NT2/D1 (cell line): ENCODE data around the gene KIF18A.

Experiments used
- DNase-seq: peaks from one replicate; pipeline ENCODE4 v3.0.0-alpha.2; 2011; ENCODE audit warnings: low read depth, low spot score
- H3K27me3 ChIP-seq: 2 replicates; pipeline ENCODE4 v1.6.0; 2011; ENCODE audit warnings: mild to moderate bottlenecking; ENCODE audit not compliant: insufficient read length, insufficient read depth
- H3K36me3 ChIP-seq: 2 replicates; pipeline ENCODE4 v1.6.1; 2011; ENCODE audit warnings: mild to moderate bottlenecking, low read length, mixed read lengths; ENCODE audit not compliant: insufficient read depth, insufficient read length
- H3K4me1 ChIP-seq: 2 replicates; pipeline ENCODE4 v1.5.1; 2011; ENCODE audit not compliant: insufficient read depth, insufficient read length
- H3K4me3 ChIP-seq: 2 replicates; pipeline ENCODE4 v1.5.1; 2011; ENCODE audit warnings: low read depth; ENCODE audit not compliant: insufficient read length
- H3K9ac ChIP-seq: 2 replicates; pipeline ENCODE4 v1.6.0; 2011; ENCODE audit warnings: low read depth; ENCODE audit not compliant: insufficient read length
- H3K9me3 ChIP-seq: 2 replicates; pipeline ENCODE4 v1.5.1; 2011; ENCODE audit warnings: mild to moderate bottlenecking, low read length; ENCODE audit not compliant: insufficient read depth
- SUZ12 ChIP-seq: IDR thresholded peaks from 2 replicates; pipeline ENCODE4 v1.6.1; 2011; ENCODE audit not compliant: insufficient read length, insufficient read depth; ENCODE audit errors: extremely low read depth
- YY1 ChIP-seq: IDR thresholded peaks from 2 replicates; pipeline ENCODE4 v1.6.1; 2011; ENCODE audit not compliant: insufficient read length, insufficient read depth
- ZNF274 ChIP-seq: IDR thresholded peaks from 2 replicates; pipeline ENCODE4 v1.6.1; 2011; ENCODE audit warnings: mild to moderate bottlenecking, low read depth, low read length

KIF18A gene

DNA sequence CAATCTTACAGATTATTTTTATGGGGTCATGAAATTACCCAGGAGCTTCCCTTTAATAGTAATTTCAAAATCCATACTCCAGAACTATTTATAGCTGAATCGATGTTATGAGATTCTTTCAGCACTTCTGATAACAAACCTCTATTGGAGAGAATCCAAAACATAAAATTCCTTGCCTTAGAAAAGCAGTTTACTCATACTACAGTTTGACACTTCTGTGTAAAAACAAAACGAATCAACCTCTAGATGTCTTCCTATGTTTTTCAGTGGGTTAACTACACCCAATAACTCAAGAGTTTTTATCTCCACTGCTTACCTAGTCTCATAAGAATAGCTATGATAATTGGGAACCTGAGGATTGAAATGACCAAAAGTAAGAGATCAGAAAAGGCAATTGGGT is 35.6 kb downstream of the KIF18A start:
- no peak for DNase-seq
- TF ChIP-seq ZNF274 (no peak), YY1 (no peak), SUZ12 (no peak)
- Histone ChIP-seq H3K36me3 (peaks cover 33% of the 10 kb centered on the region), H3K9ac (no peak overlapping the region), H3K4me3 (no peak overlapping the region), H3K9me3 (no peaks in the 10 kb centered on the region), H3K4me1 (no peaks in the 10 kb centered on the region), H3K27me3 (no peaks in the 10 kb centered on the region)

DNA sequence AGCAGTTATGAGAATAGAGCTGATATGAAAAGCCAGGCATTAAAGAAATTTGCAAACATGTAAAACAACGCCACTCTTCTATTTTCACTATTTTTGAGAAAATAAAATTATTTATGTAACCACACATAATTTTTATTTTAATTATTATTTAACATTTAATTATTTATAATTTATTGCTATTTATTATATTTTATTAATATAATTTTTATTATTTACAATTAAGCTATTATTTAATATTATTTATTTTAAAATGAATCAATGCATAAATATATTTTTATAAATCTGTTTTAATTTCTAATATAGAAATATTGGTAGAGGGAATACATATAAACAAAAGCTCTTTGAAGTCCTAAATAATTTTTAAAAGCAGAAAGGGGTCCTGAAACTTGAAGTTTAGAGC is 36.7 kb downstream of the KIF18A start:
- Histone ChIP-seq H3K4me1 (no peaks in the 10 kb centered on the region), H3K4me3 (no peak overlapping the region), H3K9ac (no peak overlapping the region), H3K9me3 (no peaks in the 10 kb centered on the region), H3K36me3 (peaks cover 25% of the 10 kb centered on the region), H3K27me3 (no peaks in the 10 kb centered on the region)
- TF ChIP-seq SUZ12 (no peak), ZNF274 (no peak), YY1 (no peak)
- DNase-seq: no peak

DNA sequence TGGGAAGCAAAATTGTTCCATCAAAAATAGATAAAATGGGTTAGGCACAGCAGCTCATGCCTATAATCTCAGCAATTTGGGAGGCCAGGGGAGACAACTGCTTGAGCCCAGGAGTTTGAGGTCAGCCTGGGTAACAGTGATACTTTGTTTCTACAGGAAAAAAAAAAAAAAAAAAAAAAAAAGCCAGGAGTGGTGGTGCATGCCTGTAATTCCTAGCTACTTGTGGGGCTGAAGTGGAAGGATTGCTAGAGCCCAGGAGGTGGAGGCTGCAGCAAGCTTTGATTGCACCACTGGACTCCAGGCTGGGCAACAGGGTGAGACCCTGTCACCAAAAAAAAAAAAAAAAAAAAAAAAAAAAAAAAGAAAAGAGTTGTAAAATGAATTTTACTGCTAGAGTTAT is 49.6 kb downstream of the KIF18A start:
- no peak for TF ChIP-seq SUZ12
- no peak for TF ChIP-seq YY1
- no peak for TF ChIP-seq ZNF274
- Histone ChIP-seq H3K9me3 (no peaks in the 10 kb centered on the region), H3K4me3 (no peak overlapping the region), H3K27me3 (no peaks in the 10 kb centered on the region), H3K4me1 (no peaks in the 10 kb centered on the region), H3K9ac (no peak overlapping the region), H3K36me3 (peaks cover 25% of the 10 kb centered on the region)
- peak; percentile 9 for DNase-seq

DNA sequence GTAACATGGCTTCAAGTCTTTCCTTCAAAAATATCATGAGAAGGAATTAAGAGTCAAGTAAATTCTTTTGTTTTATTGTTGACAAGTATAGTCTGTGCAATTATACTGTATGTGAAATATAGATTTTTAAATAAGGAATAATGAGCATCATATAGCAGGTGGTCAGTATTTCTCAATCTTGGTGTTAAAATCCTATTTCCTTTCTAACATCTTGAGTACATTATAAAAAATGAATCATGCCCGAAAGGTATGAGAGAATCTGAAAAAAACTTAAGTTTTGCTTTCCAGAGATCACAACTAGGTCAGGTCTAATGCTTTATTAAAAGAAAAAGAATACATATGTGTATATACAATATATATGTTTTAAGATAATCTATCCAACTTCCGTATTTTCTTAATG is 53.1 kb downstream of the KIF18A start:
- H3K4me3 ChIP-seq: no peak overlapping the region
- no peaks in the 10 kb centered on the region for H3K27me3 ChIP-seq
- H3K36me3 ChIP-seq: peaks cover 15% of the 10 kb centered on the region
- DNase-seq: no peak
- TF ChIP-seq ZNF274 (no peak), YY1 (no peak), SUZ12 (no peak)
- H3K9me3 ChIP-seq: no peaks in the 10 kb centered on the region
- no peaks in the 10 kb centered on the region for H3K4me1 ChIP-seq
- H3K9ac ChIP-seq: no peak overlapping the region

DNA sequence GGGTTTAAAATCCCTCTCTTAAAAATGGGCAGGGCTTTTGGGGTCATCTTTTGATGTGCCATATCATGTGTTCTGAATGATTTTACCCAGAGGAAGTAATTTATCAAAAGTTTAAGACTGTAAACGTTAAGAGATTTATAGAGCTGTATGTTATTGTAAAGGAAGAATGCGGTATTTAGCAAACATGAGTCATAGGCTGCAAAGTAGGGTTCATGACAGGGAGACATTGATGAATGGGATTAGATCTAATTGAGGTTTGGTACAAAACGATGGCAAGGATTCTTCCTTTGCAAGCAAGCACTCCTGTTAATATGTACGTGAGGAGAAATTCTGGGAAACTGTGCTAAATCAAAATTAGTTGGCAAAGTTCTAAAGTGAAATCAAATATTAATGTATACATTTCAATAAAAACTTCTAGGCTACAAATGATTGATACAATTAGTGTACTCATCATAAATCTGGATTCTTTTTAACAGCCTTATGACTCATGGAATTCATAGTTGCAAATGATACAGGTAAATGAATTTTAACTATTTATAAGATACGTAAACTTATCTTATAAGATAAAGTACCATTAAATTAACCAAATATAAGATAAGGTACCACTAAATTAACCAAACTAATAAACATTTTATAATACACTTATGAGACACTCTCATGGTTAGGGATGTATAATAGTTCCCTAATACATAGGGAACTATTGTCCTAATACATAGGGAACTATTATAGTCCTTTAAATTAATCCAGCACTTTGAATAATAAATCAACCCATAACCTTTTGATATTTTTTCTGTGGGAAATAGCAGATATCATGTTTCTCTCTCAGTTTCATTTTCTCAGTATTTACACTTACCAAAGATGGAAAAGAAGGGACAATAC is 58.4 kb downstream of the KIF18A start:
- Histone ChIP-seq H3K9me3 (no peaks in the 10 kb centered on the region), H3K36me3 (peaks cover 3% of the 10 kb centered on the region), H3K27me3 (no peaks in the 10 kb centered on the region), H3K4me3 (no peak overlapping the region), H3K4me1 (no peaks in the 10 kb centered on the region), H3K9ac (no peak overlapping the region)
- DNase-seq: no peak
- no peak for TF ChIP-seq SUZ12
- no peak for TF ChIP-seq ZNF274
- TF ChIP-seq YY1: no peak

DNA sequence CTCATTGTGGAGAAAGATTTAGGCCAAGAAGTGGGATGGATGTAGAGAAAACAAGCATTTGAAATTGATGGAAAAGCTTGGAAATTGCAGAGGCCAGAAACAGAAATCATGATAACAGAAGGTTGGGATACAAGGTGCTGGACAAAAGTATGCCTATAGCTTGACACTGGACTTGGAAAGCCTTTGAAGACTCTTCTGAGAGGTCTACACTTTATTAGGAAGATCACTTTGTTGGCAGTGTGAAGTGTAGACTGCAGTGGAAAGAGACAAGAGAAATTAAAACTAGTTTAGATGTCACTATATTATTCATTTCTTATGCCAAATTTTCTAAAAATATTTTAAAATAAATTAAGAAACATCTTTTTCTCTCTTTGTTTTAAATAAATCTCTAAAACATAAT is 59.1 kb downstream of the KIF18A start:
- peaks cover 3% of the 10 kb centered on the region for H3K36me3 ChIP-seq
- no peaks in the 10 kb centered on the region for H3K9me3 ChIP-seq
- no peak for DNase-seq
- H3K9ac ChIP-seq: no peak overlapping the region
- TF ChIP-seq YY1 (no peak), SUZ12 (no peak), ZNF274 (no peak)
- H3K27me3 ChIP-seq: no peaks in the 10 kb centered on the region
- no peaks in the 10 kb centered on the region for H3K4me1 ChIP-seq
- no peak overlapping the region for H3K4me3 ChIP-seq

DNA sequence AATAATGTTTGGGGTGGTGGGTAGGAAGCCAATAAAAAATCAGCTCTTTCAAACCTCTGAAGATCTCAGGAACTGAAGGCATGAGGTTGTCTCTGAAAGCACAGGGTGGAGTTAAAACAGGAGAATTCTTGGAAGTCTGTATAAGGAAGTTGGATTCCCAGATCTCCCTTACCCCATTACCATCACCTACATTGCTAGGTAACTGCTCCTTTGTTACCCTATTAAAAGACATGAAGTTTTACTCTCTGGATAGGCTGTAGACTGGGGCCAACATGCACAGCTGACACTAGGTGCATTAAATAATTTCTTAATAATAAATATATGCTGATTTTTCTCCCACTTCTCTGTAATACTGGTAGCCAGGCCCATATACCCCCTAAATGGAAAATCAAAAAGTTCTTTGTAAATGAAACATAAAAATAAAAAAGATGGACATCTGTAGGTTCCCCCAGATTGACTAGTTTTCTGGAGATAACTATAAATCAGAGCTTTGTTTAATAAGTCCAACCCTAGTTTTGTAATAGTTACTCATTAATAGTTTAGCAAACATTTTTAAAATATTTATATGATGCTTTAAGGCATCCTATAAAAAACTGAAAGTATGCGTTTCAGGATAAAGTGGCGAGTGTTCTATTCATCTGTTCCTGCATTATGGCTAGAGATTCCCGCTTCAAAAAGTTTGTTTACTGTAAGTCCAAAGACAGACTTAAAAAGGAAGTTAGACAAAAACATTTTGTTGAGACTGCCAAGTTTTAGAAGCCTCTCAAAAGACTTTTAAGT is 63.8 kb downstream of the KIF18A start:
- H3K4me1 ChIP-seq: no peaks in the 10 kb centered on the region
- DNase-seq: no peak
- no peaks in the 10 kb centered on the region for H3K27me3 ChIP-seq
- H3K36me3 ChIP-seq: peaks cover 3% of the 10 kb centered on the region
- H3K9me3 ChIP-seq: no peaks in the 10 kb centered on the region
- H3K9ac ChIP-seq: no peak overlapping the region
- TF ChIP-seq ZNF274: no peak
- TF ChIP-seq SUZ12: no peak
- no peak for TF ChIP-seq YY1
- no peak overlapping the region for H3K4me3 ChIP-seq
